Measurements from ENCODE around the gene MINDY4. TPM values are rescaled to one million over a fixed set of nuclear protein-coding genes. Genes with fewer than 3 reads are reported as not detected.

Gene MINDY4
- total RNA-seq, 1 donor from 2014 or later = 4.7 TPM

- no peaks in the 10 kb centered on the region for H3K36me3 Mint-ChIP-seq (ENCODE audit: low read depth, unreplicated experiment)
- no peak for TF ChIP-seq CTCF (IDR thresholded peaks at IDR 0.05; ENCODE audit: unreplicated experiment)
- no peak overlapping the region for H3K4me3 Mint-ChIP-seq (ENCODE audit: unreplicated experiment)
- peaks cover 11% of the 10 kb centered on the region for H3K27me3 Mint-ChIP-seq (ENCODE audit: unreplicated experiment)
- no peak for DNase-seq (ENCODE audit: low spot score)
- H3K4me1 Mint-ChIP-seq (ENCODE audit: unreplicated experiment) = peaks cover 8% of the 10 kb centered on the region
- no peak overlapping the region for H3K27ac Mint-ChIP-seq (ENCODE audit: unreplicated experiment)
- H3K9me3 Mint-ChIP-seq (ENCODE audit: unreplicated experiment) = no peaks in the 10 kb centered on the region
Measured at GRCh38 chr7:30930621-30931020, 159.4 kb downstream of the MINDY4 start.

- H3K36me3 Mint-ChIP-seq (ENCODE audit: low read depth, unreplicated experiment) = no peaks in the 10 kb centered on the region
- H3K27me3 Mint-ChIP-seq (ENCODE audit: unreplicated experiment) = peaks cover 11% of the 10 kb centered on the region
- DNase-seq (ENCODE audit: low spot score) = no peak
- H3K4me1 Mint-ChIP-seq (ENCODE audit: unreplicated experiment) = peaks cover 8% of the 10 kb centered on the region
- no peaks in the 10 kb centered on the region for H3K9me3 Mint-ChIP-seq (ENCODE audit: unreplicated experiment)
- no peak overlapping the region for H3K4me3 Mint-ChIP-seq (ENCODE audit: unreplicated experiment)
- no peak for TF ChIP-seq CTCF (IDR thresholded peaks at IDR 0.05; ENCODE audit: unreplicated experiment)
- H3K27ac Mint-ChIP-seq (ENCODE audit: unreplicated experiment) = no peak overlapping the region
Measured at GRCh38 chr7:30931161-30931928, 160.1 kb downstream of the MINDY4 start.

- no peak for TF ChIP-seq CTCF (IDR thresholded peaks at IDR 0.05; ENCODE audit: unreplicated experiment)
Measured at GRCh38 chr7:30931929-30932540, 160.8 kb downstream of the MINDY4 start.

GRCh38 chr7:30932562-30932961 lies 161.3 kb downstream of the MINDY4 start:
- H3K4me3 Mint-ChIP-seq (ENCODE audit: unreplicated experiment) = no peak overlapping the region
- no peak for TF ChIP-seq CTCF (IDR thresholded peaks at IDR 0.05; ENCODE audit: unreplicated experiment)
- no peak for DNase-seq (ENCODE audit: low spot score)

More at GRCh38 chr7:30931929-30932540, 160.8 kb downstream of the MINDY4 start:
- Mint-ChIP-seq H3K4me1 (ENCODE audit: unreplicated experiment) (peaks cover 8% of the 10 kb centered on the region), H3K4me3 (ENCODE audit: unreplicated experiment) (no peak overlapping the region), H3K27ac (ENCODE audit: unreplicated experiment) (no peak overlapping the region), H3K36me3 (ENCODE audit: low read depth, unreplicated experiment) (no peaks in the 10 kb centered on the region), H3K27me3 (ENCODE audit: unreplicated experiment) (peaks cover 15% of the 10 kb centered on the region), H3K9me3 (ENCODE audit: unreplicated experiment) (no peaks in the 10 kb centered on the region)
- no peak for DNase-seq (ENCODE audit: low spot score)

More at GRCh38 chr7:30932562-30932961, 161.3 kb downstream of the MINDY4 start:
- peaks cover 15% of the 10 kb centered on the region for H3K27me3 Mint-ChIP-seq (ENCODE audit: unreplicated experiment)
- no peaks in the 10 kb centered on the region for H3K36me3 Mint-ChIP-seq (ENCODE audit: low read depth, unreplicated experiment)
- no peaks in the 10 kb centered on the region for H3K9me3 Mint-ChIP-seq (ENCODE audit: unreplicated experiment)
- H3K27ac Mint-ChIP-seq (ENCODE audit: unreplicated experiment) = no peak overlapping the region
- peaks cover 8% of the 10 kb centered on the region for H3K4me1 Mint-ChIP-seq (ENCODE audit: unreplicated experiment)

All from endothelial cell (in vitro differentiated cells).